Activated CD8-positive, alpha-beta T cell treated with anti-CD3 and anti-CD28 coated beads, Interleukin-2, amount 10 ng/mL, durations not matched to agents 7 days and 5 days (primary cell): ENCODE data around the gene PARD3B. TPM values are rescaled to one million over a fixed set of nuclear protein-coding genes. Genes with fewer than 3 reads are reported as not detected.
A peak's percentile ranks its signal among the peaks of the same experiment; 100 is the strongest.

Experiments used
- ATAC-seq: fragments of 150-1000 bp; cut with Tn5 transposase; one replicate; pipeline ENCODE4 v1.10.0; 2021; ENCODE audit warnings: moderate library complexity
- CTCF ChIA-PET: fragments of 350-600 bp; sonication (Branson Sonifier 250); formaldehyde crosslinking; loops from one replicate; lab custom pipeline; 2021; ENCODE audit warnings: antibody characterized with exemption; lab: Charles Lee
- POLR2A ChIA-PET: fragments of 350-600 bp; sonication (Branson Sonifier 250); formaldehyde crosslinking; loops from one replicate; lab custom pipeline; 2021; ENCODE audit warnings: antibody characterized with exemption; lab: Charles Lee
- DNase-seq: peaks from one replicate; pipeline ENCODE4 v3.0.0-alpha.2; 2020
- H3K27ac Mint-ChIP-seq: one replicate; pipeline ENCODE4 v1.8.0; 2021; ENCODE audit warnings: mild to moderate bottlenecking, mixed read lengths
- H3K27me3 Mint-ChIP-seq: one replicate; pipeline ENCODE4 v1.8.0; 2021; ENCODE audit warnings: low read depth, mixed read lengths
- H3K36me3 Mint-ChIP-seq: one replicate; pipeline ENCODE4 v1.8.0; 2021; ENCODE audit warnings: low read depth, mixed read lengths
- H3K4me1 Mint-ChIP-seq: one replicate; pipeline ENCODE4 v1.8.0; 2021; ENCODE audit warnings: low read depth, mixed read lengths
- H3K4me3 Mint-ChIP-seq: one replicate; pipeline ENCODE4 v1.8.0; 2021; ENCODE audit warnings: mild to moderate bottlenecking, mixed read lengths
- H3K9me3 Mint-ChIP-seq: one replicate; pipeline ENCODE4 v1.8.0; 2022; ENCODE audit warnings: mixed read lengths; ENCODE audit not compliant: insufficient read depth
- total RNA-seq, 2 experiments: library from RNA; stranded (reverse); gene quantifications; one replicate each; pipeline ENCODE4 v1.2.3, GENCODE V29; 2021

The PARD3B gene
- total RNA-seq, 2 experiments from 2014 or later = 0.76 to 1.0 TPM

GRCh38 chr2:204869132-204869823 is 324.0 kb downstream of the PARD3B start:
- DNase-seq = no peak
- no peaks in the 10 kb centered on the region for H3K27me3 Mint-ChIP-seq
- CTCF ChIA-PET = no interaction called here
- H3K36me3 Mint-ChIP-seq = peaks cover 10% of the 10 kb centered on the region
- peaks cover 3% of the 10 kb centered on the region for H3K9me3 Mint-ChIP-seq
- H3K27ac Mint-ChIP-seq = no peak overlapping the region
- POLR2A ChIA-PET = no interaction called here
- H3K4me1 Mint-ChIP-seq = peaks cover 30% of the 10 kb centered on the region
- no peak for ATAC-seq
- no peak overlapping the region for H3K4me3 Mint-ChIP-seq

GRCh38 chr2:204870053-204870452 is 324.8 kb downstream of the PARD3B start:
- Mint-ChIP-seq H3K27ac (no peak overlapping the region), H3K4me3 (no peak overlapping the region), H3K27me3 (no peaks in the 10 kb centered on the region), H3K9me3 (peaks cover 8% of the 10 kb centered on the region), H3K36me3 (peaks cover 16% of the 10 kb centered on the region), H3K4me1 (peaks cover 30% of the 10 kb centered on the region)
- DNase-seq (no peak), ATAC-seq (no peak)
- ChIA-PET POLR2A (no interaction called here), CTCF (interaction anchor here (2.6 kb wide), 1 partner anchor 806 kb away, joined by 17 read pairs; no protein-coding TSS in a partner anchor)

DNA sequence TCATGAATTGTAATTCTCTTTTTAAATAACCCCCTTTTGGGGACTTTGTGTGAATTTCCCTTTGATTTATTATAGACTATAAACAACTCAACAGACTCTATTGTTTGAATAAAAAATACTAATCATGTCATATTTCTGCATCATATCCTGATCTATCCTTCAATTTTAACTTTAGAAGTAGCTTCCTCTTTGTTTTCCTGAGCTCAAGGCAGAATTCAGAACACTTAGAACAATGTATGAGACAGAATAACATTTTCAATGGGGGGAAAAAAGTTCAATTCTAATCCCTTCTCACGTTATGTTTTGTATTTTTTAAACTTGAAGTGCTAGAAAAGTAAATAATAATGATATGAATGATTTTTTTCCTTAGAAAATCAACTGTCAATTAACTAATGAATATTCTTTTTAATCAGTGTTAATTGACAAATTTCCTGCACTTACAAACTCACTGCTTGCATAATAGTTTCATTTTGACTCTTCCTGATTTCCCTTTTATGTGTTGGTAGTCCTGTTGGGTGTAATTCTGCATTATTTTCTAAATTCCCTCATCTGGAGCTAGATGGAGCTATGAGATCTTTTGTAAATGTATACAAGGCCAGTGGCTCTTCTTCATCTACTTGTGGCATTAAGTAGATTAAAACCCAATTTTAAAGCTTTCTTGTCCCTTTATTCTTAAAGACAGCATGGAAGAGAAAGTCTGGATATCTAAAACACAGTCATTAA is 326.1 kb downstream of the PARD3B start:
- Mint-ChIP-seq H3K36me3 (peaks cover 29% of the 10 kb centered on the region), H3K4me1 (peaks cover 39% of the 10 kb centered on the region), H3K4me3 (no peak overlapping the region), H3K9me3 (peaks cover 18% of the 10 kb centered on the region), H3K27ac (no peak overlapping the region), H3K27me3 (no peaks in the 10 kb centered on the region)
- ATAC-seq (peak; percentile 77), DNase-seq (no peak)
- ChIA-PET CTCF (interaction anchor here (0.7 to 3.5 kb wide), 11 partner anchors 10 to 811 kb away, joined by 3 to 21 read pairs (median 4); partner anchors contain the start of gene NRP2), POLR2A (no interaction called here)

DNA sequence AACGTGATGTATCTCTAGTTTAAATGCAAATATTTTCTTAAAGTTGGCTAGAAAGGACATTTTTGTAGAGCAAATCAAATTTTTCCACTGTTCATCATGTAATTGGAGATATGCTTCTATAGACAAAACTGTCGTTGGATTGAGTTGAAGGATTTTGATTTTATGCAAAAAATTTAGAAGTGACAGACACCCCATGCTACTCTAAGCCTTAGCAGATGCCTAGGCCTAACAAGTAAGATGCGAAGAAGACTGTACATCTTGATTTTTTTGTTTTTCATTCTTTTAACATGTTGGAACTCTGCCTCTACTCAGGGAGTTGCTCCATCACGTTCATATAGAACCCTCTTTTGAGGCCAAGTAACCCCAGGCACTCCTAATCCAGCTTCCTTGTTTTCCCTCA is 331.0 kb downstream of the PARD3B start:
- ChIA-PET POLR2A (no interaction called here), CTCF (no interaction called here)
- ATAC-seq = no peak
- no peaks in the 10 kb centered on the region for H3K27me3 Mint-ChIP-seq
- H3K4me3 Mint-ChIP-seq = no peak overlapping the region
- H3K4me1 Mint-ChIP-seq = peaks cover 74% of the 10 kb centered on the region
- peaks cover 23% of the 10 kb centered on the region for H3K9me3 Mint-ChIP-seq
- peaks cover 56% of the 10 kb centered on the region for H3K36me3 Mint-ChIP-seq
- H3K27ac Mint-ChIP-seq = no peak overlapping the region
- DNase-seq = no peak

GRCh38 chr2:204877691-204878090 is 332.4 kb downstream of the PARD3B start:
- Mint-ChIP-seq H3K9me3 (peaks cover 23% of the 10 kb centered on the region), H3K27me3 (no peaks in the 10 kb centered on the region), H3K27ac (peak overlapping the region; percentile 73), H3K4me1 (peaks cover 76% of the 10 kb centered on the region), H3K4me3 (no peak overlapping the region), H3K36me3 (peaks cover 57% of the 10 kb centered on the region)
- ATAC-seq = peak; percentile 15
- POLR2A ChIA-PET = no interaction called here
- CTCF ChIA-PET = no interaction called here
- no peak for DNase-seq

DNA sequence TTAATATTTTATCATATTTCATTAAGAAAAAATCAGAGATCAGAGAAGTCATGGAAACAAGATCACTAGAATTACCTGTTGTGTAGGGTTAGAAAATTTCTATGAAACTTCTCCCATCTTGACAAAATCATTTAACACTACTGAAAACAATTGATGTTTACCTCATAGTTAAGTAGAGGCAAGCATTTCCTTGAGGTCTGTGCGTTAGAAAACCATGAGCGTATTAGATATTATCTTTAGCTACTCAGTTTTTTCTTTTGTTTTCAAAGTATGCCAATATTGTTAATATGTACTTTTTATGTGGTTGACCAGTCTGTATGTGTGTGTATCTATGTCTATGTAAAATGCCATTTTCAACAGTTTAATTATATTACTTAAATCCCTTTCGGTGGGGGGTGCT is 335.7 kb downstream of the PARD3B start:
- peak overlapping the region; percentile 96 for H3K27ac Mint-ChIP-seq
- H3K36me3 Mint-ChIP-seq = peaks cover 41% of the 10 kb centered on the region
- peak overlapping the region; percentile 57 for H3K4me3 Mint-ChIP-seq
- no peak for ATAC-seq
- peaks cover 8% of the 10 kb centered on the region for H3K9me3 Mint-ChIP-seq
- peaks cover 69% of the 10 kb centered on the region for H3K4me1 Mint-ChIP-seq
- no peaks in the 10 kb centered on the region for H3K27me3 Mint-ChIP-seq
- no peak for DNase-seq
- CTCF ChIA-PET = interaction anchor here (1.2 to 3.8 kb wide), 4 partner anchors 8 to 795 kb away, joined by 3 to 14 read pairs (median 6); no protein-coding TSS in a partner anchor
- POLR2A ChIA-PET = interaction anchor here (0.6 to 0.7 kb wide), 2 partner anchors 8 to 87 kb away, joined by 3 read pairs; no protein-coding TSS in a partner anchor

DNA sequence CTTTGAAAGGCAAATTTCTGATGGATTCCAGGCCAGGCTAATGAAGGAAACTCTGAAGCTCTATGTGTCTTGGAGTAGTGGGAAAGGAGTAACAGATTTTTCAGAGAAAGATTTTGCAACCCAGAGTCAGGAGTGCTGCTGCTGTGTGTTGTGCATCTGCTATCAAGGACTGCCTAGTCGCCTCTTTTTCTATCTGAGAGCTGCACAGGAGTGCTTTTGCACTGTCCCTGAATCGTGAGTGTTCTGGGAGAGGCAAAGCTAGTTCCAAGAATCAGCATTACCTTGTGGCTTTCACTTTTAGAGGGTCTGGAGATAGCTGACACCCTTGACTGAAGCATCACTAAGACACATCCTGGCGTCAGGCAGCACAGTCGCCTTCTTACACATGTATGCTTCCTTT is 336.4 kb downstream of the PARD3B start:
- peaks cover 2% of the 10 kb centered on the region for H3K9me3 Mint-ChIP-seq
- peak; percentile 98 for ATAC-seq
- H3K4me3 Mint-ChIP-seq = peak overlapping the region; percentile 57
- peak overlapping the region; percentile 96 for H3K27ac Mint-ChIP-seq
- H3K36me3 Mint-ChIP-seq = peaks cover 34% of the 10 kb centered on the region
- DNase-seq = peak; percentile 76
- ChIA-PET POLR2A (interaction anchor here (0.7 kb wide), 1 partner anchor 64 kb away, joined by 3 read pairs; no protein-coding TSS in a partner anchor), CTCF (interaction anchor here (0.6 to 3.8 kb wide), 7 partner anchors 9 to 794 kb away, joined by 3 to 14 read pairs (median 4); no protein-coding TSS in a partner anchor)
- H3K4me1 Mint-ChIP-seq = peaks cover 66% of the 10 kb centered on the region
- H3K27me3 Mint-ChIP-seq = no peaks in the 10 kb centered on the region

DNA sequence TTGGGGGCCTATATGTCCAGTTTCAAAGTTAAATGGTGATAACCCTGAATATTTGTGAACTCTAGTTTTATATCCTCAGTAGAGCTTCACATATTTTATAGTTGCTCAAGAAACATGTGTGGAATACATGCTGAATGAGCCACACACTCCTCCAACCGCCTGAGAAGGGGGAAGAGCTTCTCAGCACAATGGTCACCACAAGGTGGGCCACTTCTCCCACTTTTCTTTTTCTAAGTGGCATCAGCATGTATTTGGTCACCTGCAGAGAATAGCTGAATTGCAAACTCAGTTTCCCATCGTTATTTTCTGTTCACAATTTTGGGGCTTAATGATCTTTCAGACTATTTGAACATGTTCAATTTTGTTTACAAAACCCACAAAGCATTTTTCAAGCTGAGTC is 340.5 kb downstream of the PARD3B start:
- no peak overlapping the region for H3K27ac Mint-ChIP-seq
- H3K4me3 Mint-ChIP-seq = no peak overlapping the region
- peaks cover 6% of the 10 kb centered on the region for H3K9me3 Mint-ChIP-seq
- peak; percentile 27 for DNase-seq
- POLR2A ChIA-PET = no interaction called here
- peaks cover 17% of the 10 kb centered on the region for H3K36me3 Mint-ChIP-seq
- CTCF ChIA-PET = interaction anchor here (0.6 to 2.2 kb wide), 3 partner anchors 245 to 794 kb away, joined by 3 to 6 read pairs (median 5); no protein-coding TSS in a partner anchor
- H3K27me3 Mint-ChIP-seq = no peaks in the 10 kb centered on the region
- ATAC-seq = no peak
- H3K4me1 Mint-ChIP-seq = peaks cover 31% of the 10 kb centered on the region

GRCh38 chr2:204886713-204887112 is 341.4 kb downstream of the PARD3B start:
- Mint-ChIP-seq H3K27me3 (no peaks in the 10 kb centered on the region), H3K4me3 (no peak overlapping the region), H3K27ac (no peak overlapping the region), H3K9me3 (peaks cover 6% of the 10 kb centered on the region), H3K4me1 (peaks cover 22% of the 10 kb centered on the region), H3K36me3 (peaks cover 17% of the 10 kb centered on the region)
- DNase-seq (no peak), ATAC-seq (no peak)
- POLR2A ChIA-PET = no interaction called here
- CTCF ChIA-PET = interaction anchor here (1.5 to 2.2 kb wide), 2 partner anchors 244 to 789 kb away, joined by 5 to 6 read pairs; no protein-coding TSS in a partner anchor

DNA sequence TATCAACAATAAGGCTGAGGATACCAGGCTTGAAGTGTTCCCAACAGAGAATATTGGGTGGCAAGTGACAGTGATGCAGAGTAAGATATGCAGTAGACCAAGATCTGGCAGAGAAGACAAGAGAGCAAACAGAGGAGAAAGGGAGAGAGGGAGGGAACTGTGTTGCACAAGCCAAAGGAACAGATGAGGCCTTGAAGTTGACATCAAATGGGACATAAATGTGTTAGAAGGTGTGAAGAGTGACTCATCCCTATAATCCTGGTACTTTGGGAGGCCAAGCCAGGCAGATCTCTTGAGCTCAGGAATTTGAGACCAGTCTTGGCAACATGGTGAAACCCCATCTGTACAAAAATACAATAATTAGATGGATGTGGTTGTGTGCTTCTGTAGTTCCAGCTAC is 342.9 kb downstream of the PARD3B start:
- peaks cover 6% of the 10 kb centered on the region for H3K9me3 Mint-ChIP-seq
- ChIA-PET POLR2A (no interaction called here), CTCF (interaction anchor here (1.2 kb wide), 1 partner anchor 83 kb away, joined by 3 read pairs; no protein-coding TSS in a partner anchor)
- H3K36me3 Mint-ChIP-seq = peaks cover 15% of the 10 kb centered on the region
- no peak overlapping the region for H3K27ac Mint-ChIP-seq
- H3K4me1 Mint-ChIP-seq = peaks cover 11% of the 10 kb centered on the region
- no peak overlapping the region for H3K4me3 Mint-ChIP-seq
- H3K27me3 Mint-ChIP-seq = no peaks in the 10 kb centered on the region
- ATAC-seq (no peak), DNase-seq (no peak)

GRCh38 chr2:204890680-204891079 is 345.4 kb downstream of the PARD3B start:
- POLR2A ChIA-PET = no interaction called here
- CTCF ChIA-PET = interaction anchor here (1.6 kb wide), 1 partner anchor 19 kb away, joined by 5 read pairs; no protein-coding TSS in a partner anchor
- Mint-ChIP-seq H3K4me3 (no peak overlapping the region), H3K9me3 (peaks cover 6% of the 10 kb centered on the region), H3K27ac (no peak overlapping the region), H3K27me3 (no peaks in the 10 kb centered on the region), H3K36me3 (peaks cover 9% of the 10 kb centered on the region), H3K4me1 (peaks cover 11% of the 10 kb centered on the region)
- DNase-seq = no peak
- no peak for ATAC-seq
